HepG2 (cell line): ENCODE data around the gene NTRK2. TPM values are rescaled to one million over a fixed set of nuclear protein-coding genes. Genes with fewer than 3 reads are reported as not detected.

Source experiments
- ATAC-seq: fragments of 200-7000 bp; cut with Tn5 transposase; 3 replicates; pipeline ENCODE4 v1.9.1; 2020; ENCODE audit warnings: mild to moderate bottlenecking, moderate library complexity
- BruUV-seq: library from RNA; stranded (reverse); fragments of 400-500 nt; replicated peaks from 2 replicates; lab custom pipeline; 2021; lab: Mats Ljungman, UMichigan
- CTCF ChIA-PET: fragments of 300-600 bp; formaldehyde crosslinking; extraction: SDS; loops from one replicate; lab custom pipeline; 2021; ENCODE audit warnings: low total read pairs, inconsistent platforms, low intra/inter-chr PET ratio; lab: Yijun Ruan, JAX
- POLR2A ChIA-PET: fragments of 350-600 bp; sonication (Branson Sonifier 250); formaldehyde crosslinking; loops from one replicate; lab custom pipeline; 2020; ENCODE audit warnings: antibody characterized with exemption, inconsistent platforms; lab: Yijun Ruan, JAX
- DNase-seq: peaks from one replicate; pipeline ENCODE4 v3.0.0-alpha.2; 2015; ENCODE audit warnings: low spot score
- FAIRE-seq: peaks from 3 replicates; lab custom pipeline; 2011; peaks lifted over from hg19 to GRCh38; lab: Jason Lieb, UNC
- H2AFZ ChIP-seq: one replicate; pipeline ENCODE4 v1.6.1; 2011; ENCODE audit warnings: low read length, inconsistent platforms
- H3K27ac ChIP-seq: fragments of 300-600 bp; 3 replicates; pipeline ENCODE4 v1.8.0; 2011; ENCODE audit warnings: mixed run types, mild to moderate bottlenecking, mixed read lengths, low read length, inconsistent platforms; ENCODE audit not compliant: insufficient read depth; ENCODE audit errors: extremely low read length
- H3K27me3 ChIP-seq, 2 experiments: fragments of 200-600 bp in 1 of 2; 2 replicates in 1 of 2; 3 replicates in 1 of 2; pipeline versions ENCODE4 v1.6.0 to v1.8.0; 2011; ENCODE audit warnings: low read length in 2 of 2, mild to moderate bottlenecking in 2 of 2, moderate library complexity in 2 of 2, inconsistent platforms in 1 of 2; ENCODE audit not compliant: insufficient read depth in 2 of 2, control insufficient read depth in 1 of 2
- H3K36me3 ChIP-seq, 2 experiments: fragments of 200-600 bp in 1 of 2; replicated peaks in 1 of 2; 2 replicates in 1 of 2; 3 replicates in 1 of 2; pipeline versions ENCODE4 v1.5.1 to v1.8.0; 2011; ENCODE audit warnings: low read length in 2 of 2, inconsistent platforms in 1 of 2; ENCODE audit not compliant: insufficient read depth in 2 of 2, control insufficient read depth in 1 of 2
- H3K4me1 ChIP-seq: 2 replicates; pipeline ENCODE4 v1.5.1; 2012; ENCODE audit warnings: low read length, inconsistent platforms; ENCODE audit not compliant: insufficient read depth
- H3K4me2 ChIP-seq: 2 replicates; pipeline ENCODE4 v1.6.0; 2011; ENCODE audit warnings: low read depth, low read length, inconsistent platforms
- H3K4me3 ChIP-seq, 3 experiments: fragments of 200-600 bp in 1 of 3; sonication (generic), shearing (Covaris generic) in 1 of 3; replicated peaks in 1 of 3; 2 replicates each; pipeline ENCODE4 v1.5.1; 2011 to 2016; ENCODE audit warnings: low read length in 3 of 3, inconsistent platforms in 2 of 3, low read depth in 2 of 3, mild to moderate bottlenecking in 2 of 3, control low read depth in 1 of 3, mixed read lengths in 1 of 3; ENCODE audit not compliant: insufficient read depth in 1 of 3
- H3K79me2 ChIP-seq: one replicate; pipeline ENCODE4 v1.6.1; 2011; ENCODE audit warnings: low read length, inconsistent platforms; ENCODE audit not compliant: insufficient read depth
- H3K9ac ChIP-seq: 2 replicates; pipeline ENCODE4 v1.6.0; 2011; ENCODE audit warnings: mild to moderate bottlenecking, low read depth, low read length, inconsistent platforms; ENCODE audit not compliant: insufficient read depth
- H3K9me3 ChIP-seq: 2 replicates; pipeline ENCODE4 v1.5.1; 2012; ENCODE audit warnings: mild to moderate bottlenecking, low read length
- H4K20me1 ChIP-seq: 2 replicates; pipeline ENCODE4 v1.6.0; 2011; ENCODE audit warnings: inconsistent platforms, mild to moderate bottlenecking, low read length, moderate library complexity; ENCODE audit not compliant: insufficient read depth
- FOXK1 ChIP-seq: sonication (generic); formaldehyde crosslinking; IDR thresholded peaks from 2 replicates; pipeline ENCODE4 v1.4.0; 2020; ENCODE audit warnings: low read depth, missing genetic modification reagents, borderline replicate concordance
- KMT2B ChIP-seq: IDR thresholded peaks from 2 replicates; pipeline ENCODE4 v1.6.1; 2016; ENCODE audit warnings: missing genetic modification reagents, missing compliant biosample characterization
- MIER3 ChIP-seq: IDR thresholded peaks from 2 replicates; pipeline ENCODE4 v1.6.1; 2016; ENCODE audit warnings: missing compliant biosample characterization, borderline replicate concordance
- MTF2 ChIP-seq: sonication (generic); formaldehyde crosslinking; IDR thresholded peaks from 2 replicates; pipeline ENCODE4 v1.5.0; 2020; ENCODE audit warnings: missing genetic modification reagents, borderline replicate concordance
- MYNN ChIP-seq: sonication (generic); formaldehyde crosslinking; IDR thresholded peaks from 2 replicates; pipeline ENCODE4 v1.4.0; 2020; ENCODE audit warnings: mild to moderate bottlenecking, low read depth, missing genetic modification reagents
- THAP8 ChIP-seq: sonication (generic); formaldehyde crosslinking; IDR thresholded peaks from 2 replicates; pipeline ENCODE4 v1.5.1; 2020; ENCODE audit warnings: missing genetic modification reagents, mild to moderate bottlenecking, borderline replicate concordance
- YEATS2 ChIP-seq: sonication (generic); formaldehyde crosslinking; IDR thresholded peaks from 2 replicates; pipeline ENCODE4 v1.4.0; 2020; ENCODE audit warnings: missing genetic modification reagents, borderline replicate concordance
- ZFP91 ChIP-seq: sonication (generic); formaldehyde crosslinking; IDR thresholded peaks from 2 replicates; pipeline ENCODE4 v1.9.0; 2022; ENCODE audit warnings: missing genetic modification reagents, mild to moderate bottlenecking, borderline replicate concordance
- ZNF225 ChIP-seq: sonication (generic); formaldehyde crosslinking; IDR thresholded peaks from 2 replicates; pipeline ENCODE4 v1.4.0; 2020; ENCODE audit warnings: mild to moderate bottlenecking, missing genetic modification reagents
- ZNF740 ChIP-seq: sonication (generic); formaldehyde crosslinking; IDR thresholded peaks from 2 replicates; pipeline ENCODE4 v1.4.0; 2020; ENCODE audit warnings: missing genetic modification reagents
- ZNF839 ChIP-seq: sonication (generic); formaldehyde crosslinking; IDR thresholded peaks from 2 replicates; pipeline ENCODE4 v1.4.0; 2020; ENCODE audit warnings: missing genetic modification reagents, mild to moderate bottlenecking, borderline replicate concordance
- WGBS: methylation state at CpG from one replicate; pipeline ENCODE4 v1.1.6; 2017; ENCODE audit warnings: low lambda C conversion rate; 5-methylcytosine and 5-hydroxymethylcytosine counted together
- in situ Hi-C: cut with HindIII; loops from 2 replicates; pipeline ENCODE4 v1.10.0; 2017; ENCODE audit warnings: low pct_unique_long_range_greater_than_20kb; ENCODE audit not compliant: extremely low pct_ligation_motif_present
- intact Hi-C: fragments of 100-400 bp; cut with micrococcal nuclease; formaldehyde crosslinking; loops from one replicate; pipeline ENCODE4 v1.10.0; 2022; ENCODE audit not compliant: unreplicated experiment
- polyA plus RNA-seq, 8 experiments: library from polyadenylated mRNA; depleted of rRNA in 3 of 8; stranded (reverse) in 7 of 8; unstranded in 1 of 8; fragments of >200 nt; fragmentation: Illumina TruSeq in 4 of 8; extraction: Trizol in 4 of 8; gene quantifications; 2 replicates each; pipeline versions ENCODE4 v1.2.1 to v1.2.3, GENCODE V29; 2011 to 2016; ENCODE audit warnings: low read depth in 4 of 8, missing spikeins in 1 of 8, mixed read lengths in 1 of 8; ENCODE audit not compliant: insufficient read depth in 1 of 8
- total RNA-seq, 5 experiments: library from RNA; depleted of rRNA; stranded (reverse); fragments of >200 nt; fragmentation: Illumina TruSeq; extraction: Trizol; gene quantifications; 2 replicates each; pipeline ENCODE4 v1.2.3, GENCODE V29; 2016; ENCODE audit warnings: low read depth in 1 of 5

NTRK2 gene
- total and polyA plus RNA-seq, 2 of the 13 experiments (the other 11 are each of a cell fraction or from before 2014, with no cell fraction given) = not detected

- Histone ChIP-seq H3K4me1 (no peaks in the 10 kb centered on the region), H4K20me1 (no peaks in the 10 kb centered on the region), H3K9ac (no peak overlapping the region), H3K4me3 (no peak overlapping the region), H3K27me3 (no peaks in the 10 kb centered on the region), H3K4me2 (no peak overlapping the region), H3K79me2 (no peaks in the 10 kb centered on the region), H3K9me3 (no peaks in the 10 kb centered on the region), H2AFZ (no peak overlapping the region), H3K27ac (no peak overlapping the region), H3K36me3 (no peaks in the 10 kb centered on the region)
- 19% methylated on average over 8 of the region's 8 CpGs for WGBS
- DNase-seq = no peak
- intact Hi-C loops (no loop called here), in situ Hi-C loops (no loop called here)
- ChIA-PET POLR2A (no interaction called here), CTCF (no interaction called here)
- FAIRE-seq = no peak
- TF ChIP-seq ZFP91 = no peak
- no peak for TF ChIP-seq ZNF225
- TF ChIP-seq ZNF839 (CRISPR knock-in tag) = no peak
- TF ChIP-seq YEATS2 = no peak
- no peak for TF ChIP-seq MIER3 (CRISPR knock-in tag)
- no peak for TF ChIP-seq THAP8 (CRISPR knock-in tag)
- TF ChIP-seq FOXK1 (CRISPR knock-in tag) = no peak
- TF ChIP-seq KMT2B (CRISPR knock-in tag) = no peak
- no peak for TF ChIP-seq MYNN (CRISPR knock-in tag)
- TF ChIP-seq MTF2 = no peak
- no peak for TF ChIP-seq ZNF740 (CRISPR knock-in tag)
- no peak for ATAC-seq
- BruUV-seq = no TSS peak
These were observed 159.9 kb downstream of the NTRK2 start for GRCh38 chr9:84829471-84829870.
